GM19452 (cell line): ENCODE data around the gene ITGB3.
A peak's percentile ranks its signal among the peaks of the same experiment; 100 is the strongest.
"Not testable (repeated sequence)": the region's sequence is repeated elsewhere in the genome, so short reads cannot be mapped to it uniquely, and the experiment has no call there.

Experiments
- ATAC-seq: cut with Tn5 transposase; IDR thresholded peaks from one replicate; pipeline ENCODE4 v1.9.1; 2021; ENCODE audit not compliant: unreplicated experiment

ITGB3 gene

GRCh38 chr17:47253541-47254402 is at the start of gene ITGB3:
TSS of gene ITGB3 (plus strand) at chr17:47253827. CDS start at chr17:47253862, 35 bp downstream.
- ATAC-seq: peak; percentile 74

GRCh38 chr17:47203984-47204721 is 49.5 kb upstream of the ITGB3 start:
- no peak for ATAC-seq

- peak; percentile 49 for ATAC-seq
Observed at GRCh38 chr17:47204722-47205418, 48.8 kb upstream of the ITGB3 start.

- ATAC-seq: peak; percentile 55
Observed at GRCh38 chr17:47205419-47205963, 48.1 kb upstream of the ITGB3 start.

GRCh38 chr17:47207143-47208067 is 46.2 kb upstream of the ITGB3 start:
- no peak for ATAC-seq

GRCh38 chr17:47208744-47209488 is 44.7 kb upstream of the ITGB3 start, which contains the start of gene MYL4:
TSS of gene MYL4 (plus strand) at chr17:47209348. CDS start at chr17:47209423, 75 bp downstream.
- ATAC-seq: no peak

- no peak for ATAC-seq
Observed at GRCh38 chr17:47209499-47209898, 44.1 kb upstream of the ITGB3 start.

- no peak for ATAC-seq
Observed at GRCh38 chr17:47210105-47210504, 43.5 kb upstream of the ITGB3 start.

- ATAC-seq: no peak
Observed at GRCh38 chr17:47210779-47211178, 42.8 kb upstream of the ITGB3 start.

GRCh38 chr17:47212458-47212857 is 41.2 kb upstream of the ITGB3 start:
- no peak for ATAC-seq

GRCh38 chr17:47213540-47213939 is 40.1 kb upstream of the ITGB3 start:
- no peak for ATAC-seq

GRCh38 chr17:47214931-47215330 is 38.7 kb upstream of the ITGB3 start:
- no peak for ATAC-seq

GRCh38 chr17:47216821-47217220 is 36.8 kb upstream of the ITGB3 start:
- ATAC-seq: not testable (repeated sequence)

- not testable (repeated sequence) for ATAC-seq
Observed at GRCh38 chr17:47217279-47217678, 36.3 kb upstream of the ITGB3 start.

GRCh38 chr17:47218896-47219430 is 34.7 kb upstream of the ITGB3 start:
- ATAC-seq: no peak

GRCh38 chr17:47219621-47220475 is 33.8 kb upstream of the ITGB3 start:
- ATAC-seq: no peak

- no peak for ATAC-seq
Observed at GRCh38 chr17:47220531-47220999, 33.1 kb upstream of the ITGB3 start.

GRCh38 chr17:47221154-47221553 is 32.5 kb upstream of the ITGB3 start:
- no peak for ATAC-seq
